Activated naive CD8-positive, alpha-beta T cell treated with anti-CD3 and anti-CD28 coated beads for 36 hours (primary cell): ENCODE data around the gene KCNIP1. TPM values are rescaled to one million over a fixed set of nuclear protein-coding genes. Genes with fewer than 3 reads are reported as not detected.

ENCODE experiments used
- DNase-seq: peaks from one replicate; pipeline ENCODE4 v3.0.0; 2021
- H3K27ac Mint-ChIP-seq: one replicate; pipeline ENCODE4 v1.8.0; 2022; ENCODE audit warnings: mild to moderate bottlenecking, moderate library complexity, mixed read lengths
- H3K27me3 Mint-ChIP-seq: one replicate; pipeline ENCODE4 v1.8.0; 2022; ENCODE audit warnings: mild to moderate bottlenecking, mixed read lengths
- H3K36me3 Mint-ChIP-seq: one replicate; pipeline ENCODE4 v1.8.0; 2021; ENCODE audit warnings: mild to moderate bottlenecking, mixed read lengths
- H3K4me1 Mint-ChIP-seq: one replicate; pipeline ENCODE4 v1.8.0; 2021; ENCODE audit warnings: mixed read lengths
- H3K4me3 Mint-ChIP-seq: one replicate; pipeline ENCODE4 v1.8.0; 2022; ENCODE audit warnings: mild to moderate bottlenecking, moderate library complexity, mixed read lengths
- H3K9me3 Mint-ChIP-seq: one replicate; pipeline ENCODE4 v1.8.0; 2022; ENCODE audit warnings: mixed read lengths
- total RNA-seq, 2 experiments: library from RNA; stranded (reverse); gene quantifications; one replicate each; pipeline ENCODE4 v1.2.3, GENCODE V29; 2021

The KCNIP1 gene
- total RNA-seq, 2 experiments from 2014 or later, result not detected

GRCh38 chr5:170493028-170493820, 10.6 kb upstream of the KCNIP1 start:
- Mint-ChIP-seq H3K36me3 (no peaks in the 10 kb centered on the region), H3K27ac (no peak overlapping the region), H3K4me3 (no peak overlapping the region), H3K27me3 (peaks cover 11% of the 10 kb centered on the region), H3K9me3 (no peaks in the 10 kb centered on the region), H3K4me1 (no peaks in the 10 kb centered on the region)
- no peak for DNase-seq

DNA sequence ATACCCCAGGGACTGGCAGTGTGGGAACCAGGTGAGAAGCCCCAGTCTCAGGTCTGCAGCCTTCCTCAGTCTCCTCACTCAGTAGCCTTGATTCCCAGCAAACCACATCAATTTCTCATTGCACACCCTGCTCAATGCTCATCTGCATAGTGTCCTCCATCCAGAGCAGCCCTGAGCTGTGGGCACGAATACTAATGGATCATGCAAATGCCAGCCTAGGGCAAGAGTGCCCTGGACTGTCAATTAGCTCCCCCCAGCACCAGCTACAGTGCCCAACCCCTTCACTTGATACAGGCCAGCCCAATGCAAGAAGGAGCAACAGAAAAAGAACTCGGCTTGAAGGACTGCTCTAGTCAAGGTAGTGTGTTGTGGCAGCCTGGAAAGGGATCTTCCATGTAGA, 9.8 kb upstream of the KCNIP1 start:
- H3K9me3 Mint-ChIP-seq, result no peaks in the 10 kb centered on the region
- peaks cover 11% of the 10 kb centered on the region for H3K27me3 Mint-ChIP-seq
- no peak overlapping the region for H3K4me3 Mint-ChIP-seq
- no peaks in the 10 kb centered on the region for H3K4me1 Mint-ChIP-seq
- no peaks in the 10 kb centered on the region for H3K36me3 Mint-ChIP-seq
- no peak overlapping the region for H3K27ac Mint-ChIP-seq
- no peak for DNase-seq

DNA sequence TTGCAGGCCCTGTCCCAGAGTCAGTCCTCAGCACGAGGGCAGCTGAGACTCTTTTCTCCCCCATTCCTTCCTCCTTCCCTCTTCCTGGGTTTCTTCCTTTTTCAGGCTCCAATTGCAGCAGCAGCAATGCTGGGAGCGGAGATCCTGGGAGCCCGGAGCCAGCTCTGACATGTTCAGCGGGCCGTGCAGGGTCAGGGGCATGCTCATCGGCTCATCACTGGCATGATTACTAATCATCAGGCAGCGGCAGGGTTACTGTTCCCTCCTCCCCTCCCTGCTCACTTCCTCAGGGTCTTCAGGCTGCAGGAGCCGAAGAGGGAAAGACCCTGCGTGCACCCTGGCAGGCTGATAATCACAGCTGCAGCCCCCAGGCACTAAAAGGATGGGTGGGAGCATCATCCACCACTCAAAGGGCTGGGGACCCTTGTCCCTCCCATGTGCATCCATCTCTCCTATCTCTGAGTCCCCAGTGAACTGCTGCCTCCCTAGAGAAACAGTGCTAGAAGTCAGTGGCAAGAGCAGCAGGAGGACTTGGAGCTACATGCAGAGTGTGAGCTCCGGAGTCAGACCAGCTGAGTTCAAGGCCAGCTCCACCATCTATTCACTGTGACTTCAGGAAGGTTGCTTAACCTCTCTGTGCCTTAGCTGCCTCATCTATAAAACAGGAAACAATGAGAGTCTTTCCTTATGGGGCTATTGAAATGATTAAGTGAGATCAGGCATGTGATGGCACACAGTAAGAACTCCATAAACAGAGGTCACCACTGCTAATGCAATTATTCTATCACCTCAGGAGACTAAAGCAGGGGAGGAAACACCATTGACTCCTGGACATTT, 7.8 kb upstream of the KCNIP1 start:
- no peak for DNase-seq
- Mint-ChIP-seq H3K4me1 (no peaks in the 10 kb centered on the region), H3K4me3 (no peak overlapping the region), H3K27ac (no peak overlapping the region), H3K9me3 (peaks cover 1% of the 10 kb centered on the region), H3K27me3 (peaks cover 22% of the 10 kb centered on the region), H3K36me3 (no peaks in the 10 kb centered on the region)

GRCh38 chr5:170496662-170497028, 7.2 kb upstream of the KCNIP1 start:
- Mint-ChIP-seq H3K36me3 (no peaks in the 10 kb centered on the region), H3K27me3 (peaks cover 25% of the 10 kb centered on the region), H3K4me3 (no peak overlapping the region), H3K9me3 (peaks cover 1% of the 10 kb centered on the region), H3K27ac (no peak overlapping the region), H3K4me1 (no peaks in the 10 kb centered on the region)
- no peak for DNase-seq

DNA sequence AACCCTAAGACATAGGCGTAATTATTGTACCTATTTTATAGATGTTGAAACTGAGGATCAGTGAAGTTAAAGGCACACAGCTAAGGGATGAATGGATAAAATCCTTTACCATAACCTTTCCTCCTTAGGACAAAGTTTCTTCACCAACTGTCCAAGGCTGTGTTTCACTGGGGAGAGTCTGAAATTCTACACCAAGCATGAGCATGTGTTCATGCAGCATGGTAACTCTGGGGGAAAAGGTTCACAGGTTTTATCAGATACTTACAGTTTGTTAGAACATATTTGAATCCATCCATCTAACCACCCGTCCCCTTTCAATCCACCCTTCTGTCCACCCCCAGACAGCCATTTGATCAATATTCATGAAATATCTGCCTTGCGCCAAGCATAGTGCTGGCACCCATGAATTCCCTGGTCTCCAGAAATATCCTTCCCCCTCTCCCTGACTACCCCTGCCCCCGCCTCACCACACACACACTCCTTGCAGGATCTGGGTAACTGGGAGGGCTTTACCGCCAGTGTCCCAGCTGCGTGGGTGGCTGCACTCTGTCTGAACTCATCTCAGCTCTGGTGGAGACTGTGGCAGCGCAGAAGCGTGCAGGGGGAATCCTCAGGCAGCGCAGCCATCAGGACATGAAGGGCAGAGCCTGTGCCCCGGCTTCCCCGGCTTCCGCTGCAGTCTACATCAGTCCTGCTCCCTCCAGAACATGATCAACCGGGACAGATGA, 6.3 kb upstream of the KCNIP1 start:
- Mint-ChIP-seq H3K4me1 (no peaks in the 10 kb centered on the region), H3K27me3 (peaks cover 32% of the 10 kb centered on the region), H3K9me3 (peaks cover 1% of the 10 kb centered on the region), H3K36me3 (no peaks in the 10 kb centered on the region), H3K27ac (no peak overlapping the region), H3K4me3 (no peak overlapping the region)
- DNase-seq, result no peak

DNA sequence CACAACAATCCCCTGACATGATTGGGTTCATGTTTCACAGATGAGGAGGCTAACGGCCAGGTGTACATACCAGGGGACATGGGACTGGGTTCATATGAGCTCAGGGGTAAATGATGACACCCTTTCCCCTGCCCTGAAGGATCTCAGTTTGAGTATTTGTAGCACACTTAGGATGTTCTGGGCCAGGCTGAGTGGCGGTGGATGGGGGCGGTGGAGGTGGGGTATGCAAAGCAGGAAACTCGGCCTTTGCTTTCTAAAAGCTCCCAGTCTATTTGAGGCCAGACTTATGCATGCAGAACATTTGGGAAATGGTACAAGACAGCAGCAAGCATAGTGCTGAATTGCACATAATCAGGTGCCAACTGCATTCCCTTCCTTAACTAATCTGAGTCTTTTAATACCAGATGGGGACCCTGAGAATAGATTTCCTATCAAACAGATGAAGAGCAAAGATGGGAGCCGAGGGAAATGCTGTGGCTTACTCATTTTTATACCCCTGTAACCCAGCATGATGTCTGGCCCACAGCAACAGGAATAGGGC, 4.9 kb upstream of the KCNIP1 start:
- Mint-ChIP-seq H3K4me1 (no peaks in the 10 kb centered on the region), H3K36me3 (no peaks in the 10 kb centered on the region), H3K9me3 (peaks cover 1% of the 10 kb centered on the region), H3K27me3 (peaks cover 46% of the 10 kb centered on the region), H3K4me3 (no peak overlapping the region), H3K27ac (no peak overlapping the region)
- no peak for DNase-seq

DNA sequence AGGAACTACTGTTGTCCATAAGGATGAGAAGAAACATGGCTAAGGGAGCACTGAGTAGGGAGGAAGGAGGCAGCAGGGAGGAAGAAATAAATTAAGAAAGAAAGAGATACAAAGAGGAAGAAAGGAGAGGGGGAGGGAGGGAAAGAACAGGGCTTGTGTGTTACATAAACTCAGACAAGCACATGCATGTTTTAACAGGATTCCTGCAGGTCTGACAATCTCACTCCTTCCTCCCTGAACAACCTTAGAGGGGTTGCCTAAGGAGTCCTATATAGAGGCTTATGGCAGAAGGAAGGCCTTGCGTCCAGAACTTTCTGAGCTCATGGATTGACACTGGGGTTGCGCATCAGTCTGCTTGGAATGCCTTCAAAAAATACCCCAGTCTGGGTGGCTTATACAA, 4.2 kb upstream of the KCNIP1 start:
- H3K27me3 Mint-ChIP-seq, result peaks cover 46% of the 10 kb centered on the region
- H3K36me3 Mint-ChIP-seq, result no peaks in the 10 kb centered on the region
- no peaks in the 10 kb centered on the region for H3K4me1 Mint-ChIP-seq
- no peak for DNase-seq
- H3K4me3 Mint-ChIP-seq, result no peak overlapping the region
- no peak overlapping the region for H3K27ac Mint-ChIP-seq
- H3K9me3 Mint-ChIP-seq, result peaks cover 1% of the 10 kb centered on the region

GRCh38 chr5:170501361-170501760, 2.5 kb upstream of the KCNIP1 start:
- Mint-ChIP-seq H3K4me1 (no peaks in the 10 kb centered on the region), H3K36me3 (no peaks in the 10 kb centered on the region), H3K9me3 (peaks cover 1% of the 10 kb centered on the region), H3K4me3 (no peak overlapping the region), H3K27ac (no peak overlapping the region), H3K27me3 (peaks cover 51% of the 10 kb centered on the region)
- DNase-seq, result no peak

DNA sequence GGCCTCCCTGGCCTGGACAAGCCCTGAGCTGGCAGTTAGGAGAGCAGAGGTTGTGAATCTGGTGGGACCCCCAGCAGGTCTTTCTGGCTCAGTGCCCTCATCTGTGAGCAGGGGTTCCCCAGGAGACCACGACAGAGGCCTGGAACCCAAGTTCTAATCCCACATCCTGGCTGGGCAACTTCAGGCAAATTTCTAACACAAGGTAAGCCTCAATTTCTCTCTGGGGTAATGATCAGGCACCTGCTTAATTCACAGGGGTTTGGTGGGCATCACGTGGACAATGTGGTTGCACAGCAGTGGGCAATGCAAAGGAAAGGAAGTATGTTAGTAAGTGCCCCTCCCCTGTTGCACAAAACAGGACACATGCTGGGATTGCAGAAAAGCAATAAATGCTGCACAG, 1.9 kb upstream of the KCNIP1 start:
- Mint-ChIP-seq H3K27ac (no peak overlapping the region), H3K4me3 (no peak overlapping the region), H3K4me1 (no peaks in the 10 kb centered on the region), H3K36me3 (no peaks in the 10 kb centered on the region), H3K27me3 (peaks cover 51% of the 10 kb centered on the region), H3K9me3 (peaks cover 1% of the 10 kb centered on the region)
- DNase-seq, result no peak

GRCh38 chr5:170504616-170505266, 921 bp downstream of the KCNIP1 start:
- no peaks in the 10 kb centered on the region for H3K9me3 Mint-ChIP-seq
- H3K36me3 Mint-ChIP-seq, result no peaks in the 10 kb centered on the region
- H3K4me1 Mint-ChIP-seq, result no peaks in the 10 kb centered on the region
- no peak overlapping the region for H3K27ac Mint-ChIP-seq
- no peak for DNase-seq
- no peak overlapping the region for H3K4me3 Mint-ChIP-seq
- peaks cover 51% of the 10 kb centered on the region for H3K27me3 Mint-ChIP-seq

DNA sequence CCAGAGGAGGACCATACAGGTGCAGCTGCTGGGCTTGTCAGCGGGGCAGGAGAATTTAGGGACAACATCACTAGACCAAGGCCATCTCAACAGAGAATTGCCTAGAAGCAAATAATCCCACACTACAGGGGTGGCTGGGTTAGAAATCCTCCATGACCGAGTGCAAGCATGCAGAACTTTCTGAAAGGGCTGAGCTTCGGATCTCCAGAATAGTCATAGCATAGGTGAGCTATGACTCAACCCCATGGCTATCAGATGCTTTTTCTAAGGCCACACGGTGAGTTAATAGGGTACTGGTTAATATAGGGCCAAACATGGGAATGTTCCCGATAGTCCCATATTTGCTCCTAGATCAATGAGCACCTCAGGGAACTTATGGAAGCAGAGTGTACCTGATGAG, 4.2 kb downstream of the KCNIP1 start:
- Mint-ChIP-seq H3K36me3 (no peaks in the 10 kb centered on the region), H3K27me3 (peaks cover 24% of the 10 kb centered on the region), H3K4me3 (no peak overlapping the region), H3K27ac (no peak overlapping the region), H3K4me1 (no peaks in the 10 kb centered on the region), H3K9me3 (no peaks in the 10 kb centered on the region)
- no peak for DNase-seq

DNA sequence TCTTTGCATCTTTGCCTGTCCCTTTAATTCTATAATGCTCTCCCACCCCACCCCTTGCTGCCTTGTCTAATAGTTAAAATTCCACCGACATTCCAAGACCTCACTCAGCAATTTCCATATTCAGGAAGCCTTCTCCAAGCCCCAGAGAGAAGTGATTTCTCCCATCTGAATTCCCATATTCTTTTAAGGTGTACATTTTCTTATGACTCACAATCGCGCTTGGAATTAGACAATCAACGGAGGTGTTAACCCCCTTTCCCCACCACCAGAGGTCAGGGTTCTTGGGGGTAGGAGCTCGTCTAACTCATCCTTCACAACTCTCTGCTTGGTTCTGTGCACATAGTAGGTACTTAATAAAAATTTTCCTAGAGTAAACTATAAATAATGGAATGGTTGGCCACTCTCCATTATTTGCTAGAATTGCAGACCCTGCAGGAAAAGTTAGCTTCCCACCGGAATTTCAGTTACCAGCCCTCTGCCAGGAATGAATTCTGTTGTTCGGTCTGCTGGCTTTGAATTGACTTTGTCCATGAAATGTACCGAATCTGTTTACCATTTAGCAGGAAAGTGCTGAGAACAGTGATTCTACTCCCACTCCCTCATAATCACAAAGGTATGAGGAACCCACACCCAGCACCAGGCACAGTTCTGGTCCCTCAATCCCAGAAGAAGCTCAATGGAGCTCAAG, 5.0 kb downstream of the KCNIP1 start:
- no peaks in the 10 kb centered on the region for H3K36me3 Mint-ChIP-seq
- H3K4me1 Mint-ChIP-seq, result no peaks in the 10 kb centered on the region
- no peak overlapping the region for H3K4me3 Mint-ChIP-seq
- H3K27me3 Mint-ChIP-seq, result peaks cover 17% of the 10 kb centered on the region
- no peak overlapping the region for H3K27ac Mint-ChIP-seq
- no peak for DNase-seq
- H3K9me3 Mint-ChIP-seq, result no peaks in the 10 kb centered on the region

DNA sequence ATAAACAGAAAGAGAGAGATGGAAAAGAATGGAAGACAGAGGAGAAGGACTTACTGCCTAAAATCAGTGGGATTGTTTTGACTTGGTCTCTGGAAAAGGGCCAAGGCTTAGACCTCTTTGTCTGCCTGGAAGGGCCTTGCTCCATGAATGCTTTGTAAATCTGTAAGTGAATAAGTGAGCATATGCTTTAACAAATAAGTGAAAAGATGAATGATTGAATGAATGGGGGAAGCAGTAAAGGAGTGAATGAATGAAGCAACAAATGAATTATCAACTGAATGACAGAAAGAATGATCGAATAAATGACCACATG, 5.5 kb downstream of the KCNIP1 start:
- H3K4me3 Mint-ChIP-seq, result no peak overlapping the region

GRCh38 chr5:170510126-170510525, 6.3 kb downstream of the KCNIP1 start:
- H3K4me3 Mint-ChIP-seq, result no peak overlapping the region
- H3K36me3 Mint-ChIP-seq, result no peaks in the 10 kb centered on the region
- H3K4me1 Mint-ChIP-seq, result no peaks in the 10 kb centered on the region
- no peak for DNase-seq
- no peaks in the 10 kb centered on the region for H3K9me3 Mint-ChIP-seq
- peaks cover 8% of the 10 kb centered on the region for H3K27me3 Mint-ChIP-seq
- no peak overlapping the region for H3K27ac Mint-ChIP-seq

More for the DNA sequence above, 5.5 kb downstream of the KCNIP1 start:
- DNase-seq, result no peak
- Mint-ChIP-seq H3K4me1 (no peaks in the 10 kb centered on the region), H3K27ac (no peak overlapping the region), H3K9me3 (no peaks in the 10 kb centered on the region), H3K27me3 (peaks cover 16% of the 10 kb centered on the region), H3K36me3 (no peaks in the 10 kb centered on the region)
